EH (cell line): ENCODE results near the gene MTO1.
"Not testable (repeated sequence)": the region's sequence is repeated elsewhere in the genome, so short reads cannot be mapped to it uniquely, and the experiment has no call there.

Experiments
- DNase-seq: peaks from one replicate; pipeline ENCODE4 v3.0.0-alpha.2; 2015; ENCODE audit warnings: low read depth

Gene MTO1

DNA sequence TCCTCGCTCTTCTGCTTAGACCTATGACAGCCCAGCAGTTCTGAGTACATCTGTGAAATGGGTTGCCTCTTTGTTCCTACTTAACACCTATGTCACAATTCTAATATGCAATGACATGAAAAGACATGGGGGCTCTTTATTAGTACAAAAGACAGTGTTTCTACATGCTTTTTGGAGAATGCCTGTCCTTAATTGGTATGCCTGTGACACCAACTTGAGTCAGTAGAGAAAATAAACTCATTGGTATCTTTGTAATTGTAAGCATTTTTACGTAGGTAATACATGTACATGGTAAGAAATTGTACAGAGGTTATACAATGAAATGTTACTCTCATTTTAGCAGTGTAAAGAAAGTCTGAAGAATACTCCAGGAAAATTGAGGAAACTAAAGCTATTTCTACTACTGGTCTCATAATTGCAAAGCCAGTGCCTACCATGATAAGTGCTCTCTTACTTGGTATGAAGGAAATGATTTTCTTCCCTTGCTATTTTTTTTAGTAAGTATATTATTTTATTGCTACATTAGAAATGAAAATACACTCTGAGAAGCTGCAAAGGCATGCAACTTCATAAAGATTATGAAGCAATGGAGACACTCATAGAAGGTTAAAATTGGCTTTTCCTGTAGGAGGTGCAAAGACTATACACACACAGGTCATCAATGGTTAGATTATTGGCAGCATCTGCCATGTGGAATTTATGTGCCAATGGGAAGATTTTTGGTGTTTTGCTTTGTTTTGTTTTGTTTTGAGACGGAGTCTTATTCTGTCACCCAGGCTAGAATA lies 64.2 kb downstream of the MTO1 start:
- peak; percentile 63 for DNase-seq

DNA sequence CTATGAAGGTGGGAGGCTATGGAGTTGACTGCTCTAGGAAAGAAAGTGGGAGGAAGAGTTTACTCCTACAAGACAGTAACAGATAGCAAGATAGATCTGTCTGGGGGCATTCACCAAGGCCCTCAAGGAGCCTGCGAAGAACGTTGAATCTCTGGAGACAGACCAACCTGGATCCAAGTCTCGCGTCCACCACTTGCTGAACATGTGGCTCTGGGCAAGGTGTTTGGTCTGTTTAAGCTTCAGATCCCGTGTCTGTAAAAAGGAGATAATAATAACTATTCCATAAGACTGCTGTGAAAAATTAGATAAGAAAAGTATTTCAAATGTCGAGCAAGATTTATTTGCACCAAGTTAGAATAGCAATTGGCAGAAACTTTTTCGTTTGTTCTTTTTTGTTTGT lies 67.4 kb downstream of the MTO1 start:
- no peak for DNase-seq

DNA sequence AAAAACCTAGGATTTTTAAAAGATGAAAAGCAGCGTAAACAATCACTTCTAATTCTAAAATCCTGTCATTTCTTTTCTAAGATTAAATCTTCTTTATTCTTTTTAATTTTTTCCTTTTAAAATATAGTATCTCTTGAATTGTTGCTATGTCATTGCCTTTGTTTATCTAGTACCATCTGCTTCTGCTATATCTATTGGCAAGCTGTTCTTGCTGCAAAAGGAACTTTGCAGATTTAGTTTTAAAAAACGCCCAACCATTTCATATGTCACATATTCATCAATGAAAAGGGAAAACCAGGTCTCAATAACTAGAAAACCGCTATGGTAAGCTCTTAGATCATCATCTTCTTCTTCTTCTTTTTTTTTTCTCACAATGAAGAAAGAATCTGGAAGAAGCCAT lies 70.8 kb downstream of the MTO1 start:
- DNase-seq = no peak

DNA sequence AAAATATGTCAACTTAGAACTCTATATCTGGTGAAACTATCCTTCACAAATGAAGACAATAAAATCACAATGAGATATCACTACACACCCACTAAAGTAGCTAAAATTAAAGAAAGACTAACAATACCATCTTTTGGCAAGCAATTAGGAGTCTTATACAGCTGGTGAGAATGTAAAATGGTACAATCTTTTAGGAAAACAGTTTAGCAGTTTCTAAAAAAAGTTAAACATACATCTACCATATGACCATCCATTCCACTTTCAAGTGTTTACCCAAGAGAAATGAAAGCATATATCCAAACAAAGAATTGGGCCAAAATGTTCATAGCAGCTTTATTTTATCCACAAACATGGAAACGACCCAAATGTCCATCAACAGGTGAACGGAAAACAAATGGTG lies 73.1 kb downstream of the MTO1 start:
- no peak for DNase-seq

DNA sequence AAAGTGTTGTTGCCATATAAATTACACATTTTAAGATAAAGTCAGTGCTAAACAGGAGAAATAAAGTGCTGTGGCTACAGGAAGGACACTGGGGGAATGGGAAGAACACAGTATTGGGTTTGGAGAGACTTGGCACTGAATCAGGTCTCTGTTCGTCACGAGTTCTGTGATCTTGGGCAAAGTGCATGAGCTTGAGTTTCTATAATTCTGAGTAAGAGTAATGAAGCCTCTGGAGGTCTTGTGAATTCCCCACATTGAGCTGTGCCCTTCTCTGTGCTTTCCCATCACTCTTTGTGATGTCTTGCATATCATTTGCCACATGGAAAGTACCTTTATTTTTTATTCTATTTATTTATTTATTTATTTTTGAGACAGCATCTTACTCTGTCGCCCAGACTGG lies 76.1 kb downstream of the MTO1 start:
- no peak for DNase-seq

DNA sequence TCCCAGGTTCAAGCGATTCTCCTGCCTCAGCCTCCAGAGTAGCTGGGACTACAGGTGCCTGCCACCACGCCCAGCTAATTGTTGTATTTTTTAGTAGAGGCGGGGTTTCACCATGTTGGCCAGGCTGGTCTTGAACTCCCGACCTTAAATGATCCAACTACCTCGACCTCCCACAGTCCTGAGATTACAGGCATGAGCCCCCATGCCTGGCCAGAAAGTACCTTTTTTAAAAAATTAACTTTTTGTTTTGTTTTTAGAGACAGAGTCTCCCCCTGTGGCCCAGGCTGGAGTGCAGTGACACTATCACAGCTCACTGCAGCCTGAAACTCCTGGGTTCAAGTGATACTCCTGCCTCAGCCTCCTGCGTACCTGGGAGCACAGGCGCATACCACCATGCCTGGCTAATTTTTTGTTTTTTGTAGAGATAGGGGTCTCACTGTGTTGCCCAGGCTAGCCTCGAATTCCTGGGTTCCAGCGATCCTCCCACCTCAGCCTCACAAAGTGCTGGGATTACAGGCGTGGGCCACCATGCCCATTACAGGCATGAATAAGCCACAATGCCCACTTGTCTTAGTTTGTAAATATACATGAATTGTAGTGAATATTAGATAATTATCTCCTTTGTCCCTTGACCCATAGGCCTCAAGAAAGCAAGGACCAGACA lies 76.7 kb downstream of the MTO1 start:
- DNase-seq = no peak

DNA sequence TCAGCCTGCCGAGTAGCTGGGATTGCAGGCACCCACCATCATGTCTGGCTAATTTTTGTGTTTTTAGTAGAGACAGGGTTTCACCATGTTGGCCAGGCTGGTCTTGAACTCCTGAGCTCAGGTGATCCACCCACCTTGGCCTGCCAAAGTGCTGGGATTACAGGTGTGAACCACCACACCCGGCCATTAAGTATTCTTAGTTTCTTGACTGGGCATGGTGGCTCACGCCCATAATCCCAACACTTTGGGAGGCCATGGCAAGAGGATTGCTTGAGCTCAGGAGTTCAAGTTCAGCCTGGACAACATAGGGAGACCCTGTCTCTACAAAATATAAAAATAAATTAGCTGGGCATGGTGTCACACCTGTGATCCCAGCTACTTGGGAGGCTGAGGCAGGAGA lies 80.9 kb downstream of the MTO1 start:
- DNase-seq = not testable (repeated sequence)

DNA sequence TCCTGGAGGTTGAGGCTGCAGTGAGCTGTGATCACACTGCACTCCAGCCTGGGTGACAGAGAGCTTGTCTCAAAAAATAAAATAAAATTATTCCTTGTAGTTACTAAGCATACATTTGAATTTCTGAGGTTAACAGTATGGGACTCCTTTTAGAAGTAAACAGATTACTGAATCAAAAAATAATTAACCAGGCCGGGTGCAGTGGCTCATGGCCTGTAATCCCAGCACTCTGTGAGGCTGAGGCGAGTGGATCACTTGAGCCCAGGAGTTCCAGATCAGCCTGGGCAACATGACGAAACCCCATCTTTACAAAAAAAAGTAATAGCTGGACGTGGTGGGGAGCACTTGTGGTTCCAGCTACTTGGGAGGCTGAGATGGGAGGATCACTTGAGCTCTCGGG lies 81.4 kb downstream of the MTO1 start:
- no peak for DNase-seq

DNA sequence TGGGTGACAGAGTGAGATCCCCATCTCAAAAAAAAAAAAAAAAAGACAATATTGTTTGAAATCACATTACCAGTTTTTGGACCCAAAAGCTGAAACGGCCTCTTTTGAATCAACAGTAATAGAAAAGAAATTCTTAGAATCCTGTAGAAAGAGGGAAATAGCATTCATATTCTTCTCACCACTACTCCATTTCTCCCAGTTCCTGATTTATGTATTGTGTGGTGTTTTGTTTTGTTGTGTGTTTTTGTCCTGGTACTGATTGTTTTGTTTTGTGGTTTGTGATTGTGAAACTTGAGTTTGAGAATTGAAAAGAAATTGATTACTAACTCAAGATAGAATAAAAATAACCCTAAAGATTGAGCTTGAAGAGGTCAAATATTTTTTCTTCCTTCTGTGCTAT lies 85.5 kb downstream of the MTO1 start:
- no peak for DNase-seq

DNA sequence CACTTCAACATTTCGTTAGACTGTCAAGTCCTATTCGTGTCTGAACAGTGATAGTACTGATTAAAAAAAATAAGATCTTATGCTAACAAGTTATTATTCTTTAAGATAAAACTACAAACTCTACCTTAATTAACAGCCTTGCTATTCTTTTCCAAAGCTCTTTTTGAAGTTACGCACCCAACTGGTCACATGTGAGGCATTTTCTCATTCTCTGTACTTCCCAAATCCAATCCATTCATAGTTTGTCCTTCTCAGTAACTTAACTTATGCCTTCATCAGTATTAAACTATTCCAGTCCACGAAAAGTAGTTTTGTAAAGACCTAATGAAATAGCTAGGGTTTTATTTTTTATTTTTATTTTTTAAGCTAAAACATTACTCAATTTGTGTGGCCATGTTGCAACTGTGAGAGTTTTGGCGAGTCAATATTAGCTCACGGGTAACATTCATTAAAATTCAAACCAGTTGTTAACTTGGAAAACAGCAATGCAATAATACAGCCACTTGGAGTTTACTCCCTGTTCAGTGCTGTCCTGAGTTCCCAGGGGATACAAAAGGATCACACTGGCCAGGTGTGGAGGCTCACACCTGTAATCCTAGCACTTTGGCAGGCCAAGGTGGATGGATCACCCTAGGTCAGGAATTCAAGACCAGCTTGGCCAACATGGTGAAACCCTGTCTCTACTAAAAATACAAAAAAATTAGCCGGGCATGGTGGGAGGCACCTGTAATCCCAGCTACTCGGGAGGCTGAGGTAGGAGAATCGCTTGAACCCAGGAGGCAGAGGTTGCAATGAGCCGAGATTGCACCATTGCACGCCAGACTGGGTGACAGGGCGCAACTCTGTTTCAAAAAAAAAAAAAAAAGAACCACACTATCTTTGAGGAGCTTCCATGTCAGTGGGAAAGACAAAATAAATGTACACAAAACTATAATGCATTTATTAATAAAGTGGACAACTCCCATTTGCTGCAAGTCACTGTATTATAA lies 87.2 kb downstream of the MTO1 start:
- DNase-seq = no peak

DNA sequence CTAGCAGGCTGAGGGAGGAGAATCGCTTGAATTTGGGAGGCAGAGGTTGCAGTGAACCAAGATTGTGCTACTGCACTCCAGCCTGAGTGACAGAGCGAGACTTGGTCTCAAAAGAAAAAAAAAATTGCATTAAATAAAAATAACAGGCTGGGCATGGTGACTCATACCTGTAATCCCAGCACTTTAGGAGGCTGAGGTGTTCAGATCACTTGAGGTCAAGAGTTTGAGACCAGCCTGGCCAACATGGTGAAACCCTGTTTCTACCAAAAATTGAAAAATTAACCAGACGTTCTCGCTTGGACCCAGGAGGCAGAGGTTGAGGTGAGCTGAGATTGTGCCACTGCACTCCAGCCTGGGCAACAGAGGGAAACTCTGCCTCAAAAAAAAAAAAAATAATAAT lies 89.6 kb downstream of the MTO1 start:
- DNase-seq = not testable (repeated sequence)

DNA sequence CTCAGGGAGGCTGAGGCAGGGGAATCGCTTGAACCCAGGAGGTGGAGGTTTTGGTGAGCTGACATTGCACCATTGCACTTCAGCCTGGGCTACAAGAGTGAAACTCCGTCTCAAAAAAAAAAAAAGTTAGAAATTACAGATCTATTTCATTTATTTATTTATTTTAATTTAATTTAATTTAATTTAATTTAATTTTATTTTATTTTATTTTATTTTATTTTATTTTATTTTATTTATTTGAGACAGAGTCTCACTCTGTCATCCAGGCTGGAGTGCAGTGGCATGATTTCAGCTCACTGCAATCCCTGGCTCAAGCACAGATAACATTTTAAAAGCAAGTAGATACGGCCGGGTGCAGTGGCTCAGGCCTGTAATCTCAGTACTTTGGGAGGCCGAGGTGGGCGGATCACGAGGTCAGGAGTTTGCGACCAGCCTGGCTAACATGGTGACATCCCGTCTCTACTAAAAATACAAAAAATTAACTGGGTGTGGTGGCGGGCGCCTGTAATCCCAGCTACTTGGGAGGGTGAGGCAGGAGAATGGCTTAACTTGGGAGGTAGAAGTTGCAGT lies 93.9 kb downstream of the MTO1 start:
- not testable (repeated sequence) for DNase-seq

DNA sequence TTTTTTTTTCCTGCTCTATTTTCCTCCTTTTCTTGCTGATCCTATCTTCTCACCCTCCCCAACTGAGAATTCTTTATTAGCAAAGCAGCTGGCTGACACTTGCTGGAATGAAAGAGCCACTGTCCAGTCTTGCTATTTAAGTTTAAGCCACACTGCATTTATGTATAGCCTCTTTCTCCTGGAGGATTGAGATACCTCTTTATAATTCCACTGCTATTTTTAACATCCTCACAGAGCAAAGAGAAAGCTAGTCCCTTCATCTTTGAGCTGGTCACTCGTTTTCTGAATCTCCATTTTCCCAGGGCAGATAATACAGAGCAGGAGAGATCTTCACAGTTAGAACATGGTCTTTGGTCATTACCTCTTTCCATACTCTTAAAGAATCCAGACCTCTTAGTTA lies 95.3 kb downstream of the MTO1 start:
- no peak for DNase-seq
